T-helper 17 cell (primary cell): Measurements from ENCODE around the gene PTPRD. TPM values are rescaled to one million over a fixed set of nuclear protein-coding genes. Genes with fewer than 3 reads are reported as not detected.
"Not testable (repeated sequence)": the region's sequence is repeated elsewhere in the genome, so short reads cannot be mapped to it uniquely, and the experiment has no call there.

Experiments
- ATAC-seq: fragments of 150-1000 bp; cut with Tn5 transposase; 2 replicates; pipeline ENCODE4 v1.10.0; 2021; ENCODE audit warnings: mild to moderate bottlenecking, moderate library complexity
- DNase-seq, 3 donors: peaks; one replicate each; pipeline versions ENCODE4 v3.0.0 to v3.0.0-alpha.2; 2020 to 2021
- H3K9me3 ChIP-seq: one replicate; pipeline ENCODE4 v1.7.0; 2013; ENCODE audit warnings: low read length, mild to moderate bottlenecking; ENCODE audit not compliant: control insufficient read depth, poor library complexity, severe bottlenecking
- H3K27ac Mint-ChIP-seq: one replicate; pipeline ENCODE4 v1.8.0; 2022; ENCODE audit warnings: mild to moderate bottlenecking, moderate library complexity, mixed read lengths
- H3K27me3 Mint-ChIP-seq: one replicate; pipeline ENCODE4 v1.8.0; 2022; ENCODE audit warnings: mixed read lengths
- H3K36me3 Mint-ChIP-seq: one replicate; pipeline ENCODE4 v1.8.0; 2022; ENCODE audit warnings: low read depth, mixed read lengths
- H3K4me1 Mint-ChIP-seq: one replicate; pipeline ENCODE4 v1.8.0; 2022; ENCODE audit warnings: mild to moderate bottlenecking, mixed read lengths
- H3K4me3 Mint-ChIP-seq: one replicate; pipeline ENCODE4 v1.8.0; 2022; ENCODE audit warnings: mild to moderate bottlenecking, moderate library complexity, mixed read lengths
- total RNA-seq, 4 donors: library from RNA in 2 of 4; stranded (reverse) in 2 of 4; gene quantifications; one replicate each; pipeline ENCODE4 v1.2.3 and lab custom pipeline; 2022 to 2026

The PTPRD gene
- total RNA-seq, 2 donors from 2014 or later = not detected

DNA sequence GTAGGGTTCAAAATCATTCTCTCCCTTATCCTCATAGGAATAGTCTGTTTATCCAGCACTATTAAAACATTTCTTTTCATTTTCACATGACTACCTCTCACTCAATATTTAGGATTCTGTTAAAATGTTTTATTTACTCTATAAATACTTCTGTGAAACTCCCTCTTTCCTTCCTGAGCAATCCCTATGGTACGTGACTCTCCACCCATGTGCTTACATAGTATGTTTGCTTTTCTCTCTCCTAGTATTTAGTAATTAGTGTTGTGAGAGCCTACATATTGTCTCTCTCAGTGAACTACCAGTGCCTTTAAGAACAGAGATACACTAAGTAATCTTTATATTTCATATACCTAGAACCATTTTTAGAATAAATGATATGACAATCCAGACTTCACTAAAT lies 46.0 kb downstream of the PTPRD start:
- H3K9me3 ChIP-seq = no peaks in the 10 kb centered on the region
- H3K36me3 Mint-ChIP-seq = no peaks in the 10 kb centered on the region
- DNase-seq (no peak), ATAC-seq (no peak)
- H3K27me3 Mint-ChIP-seq = no peaks in the 10 kb centered on the region
- no peaks in the 10 kb centered on the region for H3K4me1 Mint-ChIP-seq
- no peak overlapping the region for H3K4me3 Mint-ChIP-seq
- H3K27ac Mint-ChIP-seq = no peak overlapping the region

GRCh38 chr9:10562581-10563343 lies 50.0 kb downstream of the PTPRD start:
- Mint-ChIP-seq H3K27ac (no peak overlapping the region), H3K4me1 (no peaks in the 10 kb centered on the region), H3K27me3 (no peaks in the 10 kb centered on the region), H3K4me3 (no peak overlapping the region), H3K36me3 (no peaks in the 10 kb centered on the region)
- H3K9me3 ChIP-seq = peaks cover 3% of the 10 kb centered on the region
- ATAC-seq = no peak
- DNase-seq = no peak

DNA sequence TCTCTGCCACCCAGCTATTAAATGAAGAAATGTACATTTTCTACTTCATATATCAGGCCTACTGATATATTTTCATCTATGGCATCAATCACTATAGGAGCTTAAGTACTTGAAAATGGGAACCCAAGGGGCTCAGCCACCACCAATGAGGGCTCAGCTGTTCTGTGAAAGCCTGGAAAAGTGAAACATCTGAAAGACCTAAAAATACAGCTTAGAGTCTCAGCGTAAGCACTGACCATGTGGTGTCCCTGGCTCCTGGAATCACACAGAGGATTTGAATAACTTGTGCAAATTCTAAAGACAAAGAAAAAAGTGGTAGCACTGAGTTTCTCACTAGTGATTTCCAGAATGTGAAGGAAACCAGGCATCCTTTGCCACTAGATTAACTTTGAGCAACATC lies 64.5 kb downstream of the PTPRD start:
- ATAC-seq (no peak), DNase-seq (no peak)
- H3K4me1 Mint-ChIP-seq = no peaks in the 10 kb centered on the region
- H3K27ac Mint-ChIP-seq = no peak overlapping the region
- no peaks in the 10 kb centered on the region for H3K27me3 Mint-ChIP-seq
- no peaks in the 10 kb centered on the region for H3K36me3 Mint-ChIP-seq
- H3K9me3 ChIP-seq = no peaks in the 10 kb centered on the region
- no peak overlapping the region for H3K4me3 Mint-ChIP-seq

DNA sequence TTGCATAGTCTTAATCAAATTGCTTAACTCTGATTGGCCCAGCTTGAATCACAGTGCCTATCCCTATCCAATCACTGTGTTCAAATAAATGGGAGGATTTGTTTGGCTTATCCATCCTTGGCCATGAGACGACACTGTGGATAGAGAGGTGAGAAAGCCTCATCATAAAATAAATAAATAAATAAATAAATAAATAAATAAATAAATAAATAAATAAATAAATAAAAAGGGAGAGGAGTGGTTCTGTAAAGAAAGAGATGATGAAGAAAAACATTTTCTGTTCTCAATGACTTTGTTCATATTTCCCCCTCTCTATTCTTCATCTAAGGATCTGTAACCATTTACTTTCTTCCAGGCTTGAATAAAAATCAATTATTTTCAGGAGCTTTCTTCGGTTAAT lies 74.7 kb downstream of the PTPRD start:
- Mint-ChIP-seq H3K4me1 (no peaks in the 10 kb centered on the region), H3K27me3 (no peaks in the 10 kb centered on the region), H3K36me3 (no peaks in the 10 kb centered on the region), H3K4me3 (no peak overlapping the region), H3K27ac (no peak overlapping the region)
- no peaks in the 10 kb centered on the region for H3K9me3 ChIP-seq
- ATAC-seq (no peak), DNase-seq (no peak)

- no peak for ATAC-seq
- no peaks in the 10 kb centered on the region for H3K36me3 Mint-ChIP-seq
These were observed 78.0 kb downstream of the PTPRD start for GRCh38 chr9:10534850-10535249.

GRCh38 chr9:10525972-10526371 lies 86.8 kb downstream of the PTPRD start:
- no peaks in the 10 kb centered on the region for H3K4me1 Mint-ChIP-seq
- ATAC-seq (no peak), DNase-seq (no peak)
- H3K27me3 Mint-ChIP-seq = no peaks in the 10 kb centered on the region
- H3K4me3 Mint-ChIP-seq = no peak overlapping the region
- H3K9me3 ChIP-seq = no peaks in the 10 kb centered on the region
- H3K27ac Mint-ChIP-seq = no peak overlapping the region
- H3K36me3 Mint-ChIP-seq = no peaks in the 10 kb centered on the region

More at GRCh38 chr9:10534850-10535249, 78.0 kb downstream of the PTPRD start:
- no peaks in the 10 kb centered on the region for H3K27me3 Mint-ChIP-seq
- no peak for DNase-seq
- no peak overlapping the region for H3K27ac Mint-ChIP-seq
- H3K9me3 ChIP-seq = no peaks in the 10 kb centered on the region
- no peaks in the 10 kb centered on the region for H3K4me1 Mint-ChIP-seq
- no peak overlapping the region for H3K4me3 Mint-ChIP-seq

DNA sequence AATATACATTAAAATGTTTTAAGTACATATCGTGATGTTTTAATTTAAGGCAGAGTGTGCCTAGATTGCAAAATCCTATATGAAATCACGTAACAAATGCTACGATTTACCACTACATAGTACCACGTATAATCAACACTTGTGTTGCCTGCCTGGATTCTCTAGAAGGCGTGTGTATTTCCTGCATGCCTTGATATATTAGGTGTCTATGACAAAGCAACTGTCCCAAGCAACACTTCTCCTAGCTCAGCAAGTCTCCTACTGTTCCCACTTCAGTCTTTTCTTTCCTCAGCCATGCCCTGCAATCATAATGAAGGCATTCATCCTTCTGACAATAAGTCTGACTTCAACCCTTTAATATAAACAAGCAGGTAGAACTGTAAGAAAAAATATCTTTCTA lies 89.6 kb downstream of the PTPRD start:
- no peaks in the 10 kb centered on the region for H3K9me3 ChIP-seq
- ATAC-seq (no peak), DNase-seq (no peak)
- no peaks in the 10 kb centered on the region for H3K27me3 Mint-ChIP-seq
- H3K36me3 Mint-ChIP-seq = no peaks in the 10 kb centered on the region
- H3K4me3 Mint-ChIP-seq = no peak overlapping the region
- no peak overlapping the region for H3K27ac Mint-ChIP-seq
- H3K4me1 Mint-ChIP-seq = no peaks in the 10 kb centered on the region

GRCh38 chr9:10512144-10512543 lies 100.7 kb downstream of the PTPRD start:
- no peak overlapping the region for H3K27ac Mint-ChIP-seq
- H3K4me1 Mint-ChIP-seq = no peaks in the 10 kb centered on the region
- H3K9me3 ChIP-seq = no peaks in the 10 kb centered on the region
- H3K4me3 Mint-ChIP-seq = no peak overlapping the region
- H3K36me3 Mint-ChIP-seq = no peaks in the 10 kb centered on the region
- H3K27me3 Mint-ChIP-seq = no peaks in the 10 kb centered on the region
- DNase-seq (no peak), ATAC-seq (no peak)

- no peak for ATAC-seq
These were observed 123.9 kb downstream of the PTPRD start for GRCh38 chr9:10488937-10489336.

GRCh38 chr9:10479172-10479571 lies 133.6 kb downstream of the PTPRD start:
- no peak for DNase-seq
- Mint-ChIP-seq H3K27me3 (no peaks in the 10 kb centered on the region), H3K4me3 (no peak overlapping the region), H3K36me3 (no peaks in the 10 kb centered on the region), H3K27ac (no peak overlapping the region), H3K4me1 (no peaks in the 10 kb centered on the region)
- no peaks in the 10 kb centered on the region for H3K9me3 ChIP-seq
- no peak for ATAC-seq

More at GRCh38 chr9:10488937-10489336, 123.9 kb downstream of the PTPRD start:
- Mint-ChIP-seq H3K4me1 (no peaks in the 10 kb centered on the region), H3K27me3 (no peaks in the 10 kb centered on the region), H3K36me3 (no peaks in the 10 kb centered on the region), H3K4me3 (no peak overlapping the region), H3K27ac (no peak overlapping the region)
- no peak for DNase-seq
- no peaks in the 10 kb centered on the region for H3K9me3 ChIP-seq

- ATAC-seq, H3K4me3 Mint-ChIP-seq, H3K4me1 Mint-ChIP-seq, H3K9me3 ChIP-seq, DNase-seq, H3K36me3 Mint-ChIP-seq, H3K27me3 Mint-ChIP-seq, H3K27ac Mint-ChIP-seq: not testable (repeated sequence)
These were observed 163.6 kb downstream of the PTPRD start for GRCh38 chr9:10449201-10449617.

- H3K4me1 Mint-ChIP-seq = no peaks in the 10 kb centered on the region
- ATAC-seq (no peak), DNase-seq (no peak)
- no peak overlapping the region for H3K4me3 Mint-ChIP-seq
- H3K27ac Mint-ChIP-seq = no peak overlapping the region
- no peaks in the 10 kb centered on the region for H3K36me3 Mint-ChIP-seq
- no peaks in the 10 kb centered on the region for H3K9me3 ChIP-seq
- no peaks in the 10 kb centered on the region for H3K27me3 Mint-ChIP-seq
These were observed 165.8 kb downstream of the PTPRD start for GRCh38 chr9:10447036-10447435.

DNA sequence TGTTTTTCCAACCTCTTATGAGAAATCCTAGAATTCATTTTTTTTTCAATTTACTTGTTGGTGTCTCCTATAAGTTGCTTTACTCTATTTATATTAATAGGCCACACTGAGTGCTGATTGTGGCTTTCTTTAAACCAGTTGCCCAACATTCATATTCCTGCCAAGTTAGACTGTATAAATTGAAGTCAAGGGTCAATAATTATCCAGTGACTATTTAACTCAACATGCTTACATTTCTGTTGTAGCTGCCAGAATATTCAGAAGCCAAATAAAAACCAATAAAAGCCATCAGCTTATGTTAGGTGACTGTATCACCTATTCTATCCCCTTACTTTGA lies 169.0 kb downstream of the PTPRD start:
- H3K9me3 ChIP-seq = no peaks in the 10 kb centered on the region
- no peaks in the 10 kb centered on the region for H3K4me1 Mint-ChIP-seq
- H3K27me3 Mint-ChIP-seq = no peaks in the 10 kb centered on the region
- DNase-seq (no peak), ATAC-seq (no peak)
- H3K36me3 Mint-ChIP-seq = no peaks in the 10 kb centered on the region
- H3K27ac Mint-ChIP-seq = no peak overlapping the region
- no peak overlapping the region for H3K4me3 Mint-ChIP-seq

- Mint-ChIP-seq H3K36me3 (no peaks in the 10 kb centered on the region), H3K27ac (no peak overlapping the region), H3K4me1 (no peaks in the 10 kb centered on the region), H3K27me3 (no peaks in the 10 kb centered on the region), H3K4me3 (no peak overlapping the region)
- ATAC-seq (no peak), DNase-seq (no peak)
- H3K9me3 ChIP-seq = no peaks in the 10 kb centered on the region
These were observed 169.5 kb downstream of the PTPRD start for GRCh38 chr9:10443181-10443867.
